ENCODE results near the gene PPP1R9B.

Gene PPP1R9B

DNA sequence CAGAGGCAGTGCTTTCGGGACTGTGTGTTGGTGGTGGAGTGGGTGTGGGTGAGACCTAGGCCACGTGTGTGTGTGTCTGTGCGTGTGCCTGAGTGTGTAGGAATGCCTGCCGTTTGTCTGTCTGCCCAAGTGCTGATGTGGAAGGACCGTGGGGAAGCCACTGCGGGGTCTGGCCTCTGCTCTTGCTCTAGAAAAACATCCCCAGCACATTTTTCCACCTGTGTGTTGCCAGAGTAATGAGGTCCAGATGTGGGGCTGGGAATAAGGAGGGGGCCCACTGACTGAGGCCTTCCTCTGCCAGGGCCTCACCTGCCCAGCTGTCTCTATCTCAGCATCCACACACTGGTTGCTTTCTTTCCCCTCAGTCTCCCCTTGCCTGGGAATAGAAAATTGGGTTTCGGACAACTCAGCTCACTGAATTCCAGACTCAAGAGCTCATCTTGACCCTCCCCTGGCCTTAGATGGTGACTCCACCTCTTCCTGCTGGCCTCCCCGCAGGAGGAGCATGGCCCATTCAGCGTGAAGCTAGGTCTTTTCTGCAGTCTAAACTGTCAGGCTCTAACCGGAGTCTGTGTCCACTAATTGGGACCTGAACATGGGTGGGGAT, 23.0 kb upstream of the PPP1R9B start:
- no peak for DNase-seq (ENCODE audit: low read depth in 2 of 2)

DNA sequence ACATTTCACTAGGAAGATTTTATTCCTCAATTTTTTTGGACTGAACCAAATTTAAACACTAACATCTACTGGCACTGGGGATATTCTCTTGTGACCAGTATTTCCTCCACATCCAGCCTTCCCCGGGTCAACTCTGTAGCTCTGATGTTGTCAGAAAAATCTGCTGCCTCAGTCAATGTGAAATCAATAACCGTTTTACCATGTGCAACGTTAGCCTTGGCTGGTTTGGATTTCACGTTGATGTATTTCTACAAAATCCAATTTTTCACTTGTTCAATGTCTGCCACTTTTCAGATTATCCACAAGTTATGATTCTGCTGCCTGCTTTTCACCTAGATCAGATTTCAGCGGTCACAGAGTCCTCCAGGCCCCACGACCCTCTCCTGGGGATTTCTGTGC, 22.5 kb upstream of the PPP1R9B start:
- no peak for DNase-seq (ENCODE audit: low read depth in 2 of 2)

GRCh38 chr17:50172130-50172529, 21.7 kb upstream of the PPP1R9B start:
- no peak for DNase-seq (ENCODE audit: low read depth in 2 of 2)

DNA sequence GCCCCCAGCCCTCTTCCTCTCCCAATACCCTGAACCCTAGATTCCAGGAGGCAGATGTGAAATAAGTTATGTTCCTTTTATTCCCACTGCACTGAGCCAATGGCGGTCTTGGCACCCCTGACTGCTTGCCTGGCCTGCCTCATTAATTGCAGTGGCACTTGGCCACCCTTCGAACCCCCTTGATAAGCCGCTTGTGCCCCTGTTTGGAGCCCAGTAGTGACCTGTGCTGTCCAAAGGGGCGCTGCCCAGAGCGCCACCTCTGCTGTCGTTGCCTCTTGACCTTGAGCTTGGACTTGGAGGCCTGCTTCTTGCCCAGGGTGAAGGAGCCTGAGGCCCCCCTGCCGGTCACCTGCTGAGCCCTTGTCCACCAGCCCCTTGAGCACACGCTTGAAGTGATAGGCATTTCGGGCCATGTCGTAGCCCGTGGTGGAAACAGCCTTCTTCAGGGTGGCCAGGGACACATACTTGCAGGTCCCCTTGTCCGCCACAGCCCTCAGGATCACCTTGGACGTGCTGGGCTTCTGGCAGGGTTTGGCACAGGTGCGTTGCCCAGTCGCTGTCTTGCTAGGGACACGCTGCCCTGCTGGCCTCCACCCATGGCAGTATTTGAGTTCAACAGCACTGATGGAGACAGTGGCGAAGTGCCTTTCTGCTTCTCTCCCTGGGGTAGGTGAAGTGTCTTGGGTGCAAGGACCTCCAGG, 21.0 kb upstream of the PPP1R9B start:
- DNase-seq (ENCODE audit: low read depth in 2 of 2): no peak

DNA sequence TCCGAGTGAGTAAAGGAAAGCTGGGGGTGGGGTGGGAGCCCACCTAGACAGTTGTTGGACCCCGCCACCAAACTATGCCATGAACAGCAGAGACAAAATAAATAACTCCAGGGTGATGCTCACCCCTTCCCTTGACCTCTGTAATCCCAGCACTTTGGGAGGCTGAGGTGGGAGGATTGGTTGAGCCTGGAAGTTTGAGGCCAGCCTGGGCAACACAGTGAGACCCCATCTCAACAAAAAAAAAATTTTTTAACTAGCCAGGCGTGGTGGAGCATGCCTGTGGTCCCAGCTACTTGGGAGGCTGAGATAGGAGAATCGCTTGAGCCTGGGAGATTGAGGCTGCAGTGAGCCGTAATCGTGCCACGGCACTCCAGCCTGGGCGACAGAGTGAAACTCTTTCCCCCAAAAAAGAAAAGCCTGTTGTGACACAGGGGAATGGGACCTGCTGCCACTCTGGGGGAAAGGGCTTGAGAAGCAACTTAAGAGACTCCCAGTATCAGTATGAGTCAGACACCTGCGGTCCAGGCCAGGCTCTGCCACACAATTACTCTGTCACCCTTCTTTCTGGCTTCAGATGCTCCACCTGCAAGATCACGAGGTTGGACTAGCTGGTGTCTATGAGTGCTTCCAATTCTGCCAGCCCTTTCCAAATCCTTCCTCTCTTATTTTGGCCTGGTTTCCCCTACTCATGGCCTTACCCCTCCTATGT, 20.3 kb upstream of the PPP1R9B start:
- DNase-seq (ENCODE audit: low read depth in 2 of 2): no peak

GRCh38 chr17:50169881-50170459, 19.5 kb upstream of the PPP1R9B start:
- DNase-seq (ENCODE audit: low read depth in 2 of 2): no peak

GRCh38 chr17:50169121-50169764, 18.8 kb upstream of the PPP1R9B start:
- DNase-seq (ENCODE audit: low read depth in 2 of 2): peak in 1 of 2 donors; percentile 37

DNA sequence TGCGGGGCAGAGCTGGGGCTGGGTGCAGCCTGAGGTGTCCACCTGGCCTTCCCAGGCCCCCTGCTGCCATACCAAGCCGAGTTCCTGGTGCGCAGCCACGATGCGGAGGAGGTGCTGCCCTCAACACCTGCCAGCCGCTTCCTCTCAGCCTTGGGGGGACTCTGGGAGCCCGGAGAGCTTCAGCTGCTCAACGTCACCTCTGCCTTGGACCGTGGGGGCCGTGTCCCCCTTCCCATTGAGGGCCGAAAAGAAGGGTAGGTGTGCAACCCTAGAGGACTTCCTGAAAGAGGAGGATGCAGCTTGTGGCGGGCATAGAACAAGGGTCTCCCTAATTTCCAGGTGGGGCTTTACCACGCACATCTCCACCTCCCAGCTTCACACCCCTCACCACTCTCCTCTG, 17.8 kb upstream of the PPP1R9B start:
- DNase-seq (ENCODE audit: low read depth in 2 of 2): no peak

- DNase-seq (ENCODE audit: low read depth in 2 of 2): no peak
These were observed 16.9 kb upstream of the PPP1R9B start for GRCh38 chr17:50167371-50167770.

DNA sequence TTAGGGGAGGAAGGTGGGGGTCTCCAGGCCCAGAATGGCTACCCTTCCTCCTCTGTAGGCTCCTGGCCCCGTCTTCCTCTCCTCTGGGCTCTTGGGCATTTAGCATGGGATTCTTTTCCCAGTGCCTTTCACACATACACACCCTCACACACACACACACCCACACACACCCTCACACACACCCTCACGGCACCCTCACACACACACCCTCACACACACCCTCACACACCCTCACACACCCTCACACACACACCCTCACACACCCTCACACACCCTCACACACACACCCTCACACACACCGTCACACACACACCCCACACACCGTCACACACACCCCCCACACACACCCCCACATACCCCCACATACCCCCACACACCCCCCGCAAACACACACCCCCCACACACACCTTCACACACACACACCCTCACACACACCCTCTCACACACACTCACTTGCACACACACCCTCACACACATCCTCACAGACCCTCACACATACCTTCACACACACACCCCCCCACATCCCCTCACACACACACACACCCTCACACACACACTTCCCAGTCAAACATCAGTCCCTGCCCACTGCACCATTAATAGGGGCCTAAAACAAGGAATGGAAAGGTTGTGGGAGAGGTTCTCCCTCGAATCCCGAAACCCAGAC, 16.2 kb upstream of the PPP1R9B start:
- DNase-seq (ENCODE audit: low read depth in 2 of 2): no peak

DNA sequence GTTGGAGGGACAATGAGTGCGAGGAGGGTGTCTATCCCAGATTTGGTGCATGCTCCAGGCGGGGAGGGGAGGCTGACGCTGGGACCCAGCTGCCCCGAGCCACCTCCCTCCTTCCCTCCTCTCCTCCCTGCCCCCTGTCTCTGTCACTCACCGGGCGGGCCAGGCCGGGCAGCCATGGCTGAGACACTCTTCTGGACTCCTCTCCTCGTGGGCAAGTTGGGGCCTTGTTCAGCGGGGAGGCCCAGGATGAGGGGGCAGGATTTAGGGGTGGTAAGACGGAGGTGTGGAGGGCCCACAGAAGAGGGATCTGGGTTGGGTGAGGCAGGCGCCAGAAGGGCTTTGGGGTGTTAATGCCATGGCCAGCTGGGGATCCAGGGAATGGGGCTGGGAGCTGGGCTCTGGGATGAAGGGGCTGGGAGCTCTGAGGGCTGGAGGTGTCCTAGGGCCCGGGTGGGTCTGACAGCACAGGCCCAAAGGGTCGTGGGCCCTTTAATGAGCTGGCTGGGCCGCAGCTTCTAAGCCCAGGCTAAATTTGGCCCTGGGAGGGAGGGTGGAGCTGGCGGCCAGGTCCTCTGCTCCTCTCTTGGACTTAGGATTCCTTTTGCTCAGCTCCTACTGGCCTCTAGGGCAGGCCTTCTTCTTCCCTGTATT, 15.5 kb upstream of the PPP1R9B start, which contains the start of gene SGCA:
TSS of gene SGCA (plus strand) at position 139 of the 651 bp plus-strand sequence. CDS start at position 175, 36 bp downstream.
- no peak for DNase-seq (ENCODE audit: low read depth in 2 of 2)

GRCh38 chr17:50165466-50165865, 15.0 kb upstream of the PPP1R9B start:
- no peak for DNase-seq (ENCODE audit: low read depth in 2 of 2)

GRCh38 chr17:50165066-50165465, 14.6 kb upstream of the PPP1R9B start:
- DNase-seq (ENCODE audit: low read depth in 2 of 2): no peak

DNA sequence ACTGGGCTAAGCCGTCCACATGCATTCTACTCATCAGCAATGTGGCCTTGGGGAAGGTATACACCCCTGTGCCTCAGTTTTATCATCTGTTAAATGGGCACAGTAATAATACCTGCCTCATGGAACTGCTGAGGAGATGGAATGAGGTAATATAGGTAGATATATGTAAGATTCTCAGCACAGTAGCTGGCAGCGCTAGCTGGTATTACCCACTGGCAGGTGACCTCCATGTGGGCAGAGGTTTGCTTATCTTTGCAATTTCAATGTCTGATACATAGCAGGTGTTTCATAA, 14.2 kb upstream of the PPP1R9B start:
- DNase-seq (ENCODE audit: low read depth in 2 of 2): no peak

DNA sequence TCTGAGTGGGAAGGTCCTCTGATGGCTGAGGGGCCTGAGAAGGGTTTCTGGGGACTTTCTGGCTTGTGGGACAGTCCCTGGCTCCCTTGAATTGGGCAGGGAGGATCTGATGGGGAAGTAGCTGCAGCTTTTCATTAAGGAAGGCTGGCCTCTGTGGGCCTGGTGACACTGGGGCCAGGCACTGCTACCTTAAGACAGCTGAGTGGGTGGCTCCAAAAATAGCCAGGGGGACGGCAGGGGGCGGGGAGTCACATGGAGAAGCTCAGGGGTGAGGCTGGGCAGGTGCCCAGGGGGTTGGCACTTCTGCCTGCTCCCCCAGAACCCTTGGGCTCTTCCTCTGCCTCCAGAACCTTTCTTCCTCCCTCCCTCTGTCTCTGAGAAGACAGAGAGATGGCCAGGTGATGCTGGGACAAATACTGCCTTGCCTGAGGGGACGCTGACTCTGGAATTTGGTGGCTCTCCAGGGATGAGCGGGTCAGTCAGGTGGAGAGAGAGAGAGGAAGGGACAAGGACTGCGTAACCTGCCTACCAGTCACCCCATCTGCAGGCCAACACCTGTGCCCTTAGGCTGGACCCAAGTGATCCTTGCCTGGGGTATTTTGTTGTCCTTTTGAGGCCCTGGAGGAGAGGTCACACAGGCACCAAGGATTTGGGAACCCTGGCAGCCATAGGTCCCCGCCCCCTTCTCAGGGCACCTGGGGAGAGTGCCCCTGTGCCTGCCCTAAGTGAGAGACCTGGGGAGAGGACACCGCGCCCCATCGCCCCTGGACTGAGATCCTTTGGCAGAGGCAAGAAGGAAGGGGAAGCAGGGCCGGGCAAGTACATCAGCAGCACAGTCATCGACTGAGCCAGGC, 13.6 kb upstream of the PPP1R9B start:
- DNase-seq (ENCODE audit: low read depth in 2 of 2): no peak

DNA sequence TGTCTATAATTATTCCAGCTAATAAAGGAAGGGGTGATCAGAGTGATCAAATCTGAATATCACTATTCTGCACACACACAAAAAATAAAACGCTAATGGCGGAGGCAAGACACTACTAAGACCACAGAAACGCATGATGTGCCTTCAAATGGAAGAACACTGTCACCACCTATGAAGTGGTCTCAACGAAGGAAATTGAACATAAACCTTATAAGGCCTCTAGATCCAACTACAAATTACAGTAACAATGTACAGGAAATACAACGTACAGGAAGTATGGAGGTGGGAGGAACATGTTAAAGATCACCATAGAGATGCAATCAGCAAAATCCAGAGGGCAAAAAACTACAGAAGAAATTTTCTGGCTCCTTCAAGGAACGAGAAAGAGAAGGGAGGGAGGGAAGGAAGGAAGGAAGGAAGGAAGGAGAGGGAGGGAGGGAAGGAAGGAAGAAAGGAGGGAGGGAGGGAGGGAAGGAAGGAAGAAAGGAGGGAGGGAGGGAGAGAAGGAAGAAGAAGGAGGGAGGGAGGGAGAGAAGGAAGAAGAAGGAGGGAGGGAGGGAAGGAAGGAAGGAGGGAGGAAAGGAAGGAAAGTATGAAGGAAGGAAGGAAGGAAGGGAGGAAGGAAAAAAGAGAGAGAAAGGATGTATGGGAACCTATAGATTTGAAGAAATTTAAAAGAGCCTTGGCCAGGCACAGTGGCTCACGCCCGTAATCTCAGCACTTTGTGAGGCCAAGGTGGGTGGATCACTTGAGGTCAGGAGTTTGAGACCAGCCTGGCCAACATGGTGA, 12.2 kb upstream of the PPP1R9B start:
- DNase-seq (ENCODE audit: low read depth in 2 of 2): no peak

DNA sequence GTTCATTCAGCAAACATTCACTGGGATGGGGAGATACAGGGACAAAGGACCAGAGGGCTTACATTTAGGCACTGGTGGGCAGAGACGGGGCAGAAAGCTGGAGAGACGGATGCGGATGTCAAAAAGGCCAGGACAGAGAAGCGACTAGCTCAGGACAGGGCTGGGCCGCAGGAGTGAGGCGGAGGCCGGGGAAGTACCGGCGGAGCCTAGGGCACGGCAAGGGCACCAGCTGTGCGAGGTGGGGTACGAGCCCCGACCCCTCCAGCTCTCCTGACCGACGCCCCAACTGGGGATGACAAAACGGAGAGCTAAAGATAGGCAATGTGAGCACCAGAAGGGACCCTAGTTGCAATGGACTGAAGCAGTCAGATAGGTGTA, 11.4 kb upstream of the PPP1R9B start:
- DNase-seq (ENCODE audit: low read depth in 2 of 2): no peak

DNA sequence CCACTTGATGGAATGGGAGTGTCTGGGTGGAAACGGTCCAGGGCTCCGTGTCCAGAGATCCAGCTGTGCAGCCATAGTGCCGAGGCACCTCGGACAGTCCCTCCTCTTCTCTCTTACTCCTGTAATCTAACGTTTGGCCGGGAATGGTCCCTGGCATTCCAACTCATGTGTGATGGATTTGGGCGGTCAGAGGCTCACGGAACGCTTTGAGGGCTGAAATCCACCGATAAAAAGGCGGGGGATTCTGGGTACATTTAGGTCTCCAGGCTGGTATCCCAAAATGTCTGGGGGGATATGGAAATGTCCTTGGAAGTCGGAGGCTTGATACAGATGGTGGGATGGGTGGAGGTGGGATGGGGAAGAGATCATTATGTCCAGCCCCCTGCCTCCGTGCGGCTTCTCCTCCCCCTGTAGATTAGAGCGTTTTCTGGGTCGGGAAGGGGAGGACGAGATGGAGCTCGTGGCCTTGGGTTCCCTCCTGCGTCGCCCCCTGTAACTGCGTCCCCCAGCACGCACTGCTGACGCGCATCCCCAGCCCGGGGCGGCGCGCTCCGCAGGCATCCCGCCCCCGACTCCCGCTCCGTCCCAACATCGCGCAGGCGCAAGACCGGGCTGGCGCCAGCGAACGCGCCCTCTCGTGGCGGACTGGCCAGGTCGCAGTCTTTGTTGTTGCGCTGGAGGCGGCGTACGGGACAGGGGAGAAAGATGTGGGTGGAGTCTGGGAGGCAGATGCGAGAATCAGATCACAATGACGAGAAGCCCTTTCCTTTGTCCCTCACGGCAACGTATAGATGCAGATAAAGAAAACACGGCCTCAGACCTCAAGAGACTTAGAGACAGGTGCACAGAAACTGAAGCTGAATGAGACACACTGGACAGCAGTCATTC, 10.8 kb upstream of the PPP1R9B start:
- peak; percentile 87 to 91 for DNase-seq (ENCODE audit: low read depth in 2 of 2)

GRCh38 chr17:50157891-50158290, 7.4 kb upstream of the PPP1R9B start:
- DNase-seq (ENCODE audit: low read depth in 2 of 2): no peak

Data from stimulated activated CD8-positive, alpha-beta memory T cell treated with anti-CD3 and anti-CD28 coated beads, Interleukin-2, amount 100 ng/mL, for 1 hour (primary cell).